Right atrium auricular region (tissue), 2 donors: ENCODE data around the gene SYCP2. TPM values are rescaled to one million over a fixed set of nuclear protein-coding genes. Genes with fewer than 3 reads are reported as not detected.

ENCODE experiments used
- DNase-seq: peaks from one replicate; pipeline ENCODE4 v3.0.0-alpha.2; 2019; ENCODE audit warnings: low spot score
- H3K27ac ChIP-seq, 2 donors: fragments of 200-600 bp; sonication (generic); 1 replicate in 1 of 2; 2 replicates in 1 of 2; pipeline ENCODE4 v1.5.1; 2016 to 2019
- H3K27me3 ChIP-seq, 2 donors: fragments of 200-600 bp; sonication (generic); one replicate each; pipeline versions ENCODE4 v1.5.1 to v1.6.0; 2017 to 2019
- H3K36me3 ChIP-seq: fragments of 200-600 bp; sonication (generic); one replicate; pipeline ENCODE4 v1.5.1; 2016
- H3K4me1 ChIP-seq, 2 donors: fragments of 200-600 bp; sonication (generic); one replicate each; pipeline versions ENCODE4 v1.5.1 to v1.6.0; 2017 to 2019
- H3K4me3 ChIP-seq, 2 donors: fragments of 200-600 bp; sonication (generic); 1 replicate in 1 of 2; 2 replicates in 1 of 2; pipeline ENCODE4 v1.5.1; 2017 to 2019; ENCODE audit warnings: mild to moderate bottlenecking in 1 of 2, moderate library complexity in 1 of 2
- H3K9me3 ChIP-seq, 2 donors: fragments of 200-600 bp; sonication (generic); one replicate each; pipeline ENCODE4 v1.5.1; 2019
- CTCF ChIP-seq, 2 donors: fragments of 200-600 bp; sonication (generic); IDR thresholded peaks; one replicate each; pipeline ENCODE4 v1.5.1; 2019; ENCODE audit warnings: antibody characterized with exemption in 2 of 2
- total RNA-seq, 2 donors: library from RNA; depleted of rRNA; stranded (reverse); fragments of >200 nt; gene quantifications; one replicate each; pipeline ENCODE4 v1.1.0, GENCODE V29; 2016

SYCP2 gene
- total RNA-seq, 2 donors from 2014 or later, result 0.56 to 0.79 TPM

GRCh38 chr20:59832406-59833363, 100.8 kb downstream of the SYCP2 start:
- Histone ChIP-seq H3K27me3 (no peaks in the 10 kb centered on the region), H3K9me3 (no peaks in the 10 kb centered on the region), H3K36me3 (no peaks in the 10 kb centered on the region), H3K27ac (no peak overlapping the region), H3K4me3 (no peak overlapping the region), H3K4me1 (peaks cover 0 to 51% of the 10 kb centered on the region in 2 donors)
- TF ChIP-seq CTCF (IDR thresholded peaks at IDR 0.05), result no peak
- DNase-seq, result peak; percentile 47

- no peak overlapping the region for H3K4me3 ChIP-seq
- no peaks in the 10 kb centered on the region for H3K9me3 ChIP-seq
- H3K4me1 ChIP-seq, result peaks cover 0 to 57% of the 10 kb centered on the region in 2 donors
- TF ChIP-seq CTCF (IDR thresholded peaks at IDR 0.05), result no peak
- H3K27me3 ChIP-seq, result no peaks in the 10 kb centered on the region
- no peaks in the 10 kb centered on the region for H3K36me3 ChIP-seq
- no peak for DNase-seq
- no peak overlapping the region for H3K27ac ChIP-seq
These were observed 101.5 kb downstream of the SYCP2 start for GRCh38 chr20:59831916-59832270.

GRCh38 chr20:59831024-59831915, 102.2 kb downstream of the SYCP2 start:
- H3K27ac ChIP-seq, result no peak overlapping the region

GRCh38 chr20:59830665-59831023, 102.8 kb downstream of the SYCP2 start:
- no peak overlapping the region for H3K4me3 ChIP-seq
- no peak for TF ChIP-seq CTCF (IDR thresholded peaks at IDR 0.05)
- no peak for DNase-seq
- H3K27me3 ChIP-seq, result no peaks in the 10 kb centered on the region
- H3K4me1 ChIP-seq, result peaks cover 0 to 59% of the 10 kb centered on the region in 2 donors
- H3K36me3 ChIP-seq, result no peaks in the 10 kb centered on the region
- no peaks in the 10 kb centered on the region for H3K9me3 ChIP-seq
- no peak overlapping the region for H3K27ac ChIP-seq

More at GRCh38 chr20:59831024-59831915, 102.2 kb downstream of the SYCP2 start:
- peak; percentile 55 for DNase-seq
- Histone ChIP-seq H3K27me3 (no peaks in the 10 kb centered on the region), H3K4me1 (peaks cover 0 to 60% of the 10 kb centered on the region in 2 donors), H3K36me3 (no peaks in the 10 kb centered on the region), H3K4me3 (no peak overlapping the region), H3K9me3 (no peaks in the 10 kb centered on the region)
- no peak for TF ChIP-seq CTCF (IDR thresholded peaks at IDR 0.05)

- Histone ChIP-seq H3K27me3 (no peaks in the 10 kb centered on the region), H3K4me1 (peaks cover 0 to 58% of the 10 kb centered on the region in 2 donors), H3K36me3 (no peaks in the 10 kb centered on the region), H3K27ac (no peak overlapping the region), H3K4me3 (no peak overlapping the region), H3K9me3 (no peaks in the 10 kb centered on the region)
- peak; percentile 40 for DNase-seq
- no peak for TF ChIP-seq CTCF (IDR thresholded peaks at IDR 0.05)
These were observed 103.4 kb downstream of the SYCP2 start for GRCh38 chr20:59829786-59830664.
